HEK293T (cell line): ENCODE data around the gene ARPC5.

Experiments used
- CTCF ChIA-PET: fragments of 350-600 bp; formaldehyde crosslinking; extraction: SDS; loops from one replicate; lab custom pipeline; 2021; ENCODE audit warnings: antibody characterized with exemption, inconsistent platforms; lab: Yijun Ruan, JAX
- POLR2A ChIA-PET: fragments of 350-600 bp; formaldehyde crosslinking; extraction: SDS; loops from one replicate; lab custom pipeline; 2020; ENCODE audit warnings: antibody characterized with exemption, inconsistent platforms; lab: Yijun Ruan, JAX
- DNase-seq: peaks from one replicate; pipeline ENCODE4 v3.0.0; 2012; ENCODE audit warnings: mixed read lengths; ENCODE audit errors: extremely low spot score
- ARNT ChIP-seq: fragments of 450-650 bp; IDR thresholded peaks from 2 replicates; pipeline ENCODE4 v1.6.1; 2017; ENCODE audit warnings: mild to moderate bottlenecking
- BHLHE40 ChIP-seq: fragments of 450-650 bp; IDR thresholded peaks from 2 replicates; pipeline ENCODE4 v1.6.1; 2016; ENCODE audit warnings: mild to moderate bottlenecking, moderate library complexity, borderline replicate concordance
- CTBP1 ChIP-seq: fragments of 450-650 bp; IDR thresholded peaks from 2 replicates; pipeline ENCODE4 v1.6.1; 2016; ENCODE audit warnings: borderline replicate concordance
- ELF4 ChIP-seq: fragments of 450-650 bp; IDR thresholded peaks from 2 replicates; pipeline ENCODE4 v1.6.1; 2017; ENCODE audit warnings: antibody characterized with exemption
- FOXA1 ChIP-seq: fragments of 450-650 bp; IDR thresholded peaks from 2 replicates; pipeline ENCODE4 v1.6.1; 2016; ENCODE audit warnings: mild to moderate bottlenecking
- FOXK2 ChIP-seq: fragments of 450-650 bp; IDR thresholded peaks from 2 replicates; pipeline ENCODE4 v1.6.1; 2016; ENCODE audit warnings: mild to moderate bottlenecking
- FOXM1 ChIP-seq: fragments of 450-650 bp; IDR thresholded peaks from 2 replicates; pipeline ENCODE4 v1.6.1; 2017; ENCODE audit warnings: mild to moderate bottlenecking, borderline replicate concordance
- HDGF ChIP-seq: fragments of 450-650 bp; IDR thresholded peaks from 2 replicates; pipeline ENCODE4 v1.6.1; 2017; ENCODE audit warnings: antibody characterized with exemption, borderline replicate concordance
- L3MBTL2 ChIP-seq: fragments of 450-650 bp; conservative IDR thresholded peaks from 2 replicates; pipeline ENCODE4 v1.6.1; 2016; ENCODE audit warnings: mild to moderate bottlenecking
- LEF1 ChIP-seq: fragments of 450-650 bp; IDR thresholded peaks from 2 replicates; pipeline ENCODE4 v1.6.1; 2017; ENCODE audit warnings: mild to moderate bottlenecking, borderline replicate concordance
- NFRKB ChIP-seq: fragments of 450-650 bp; IDR thresholded peaks from 2 replicates; pipeline ENCODE4 v1.6.1; 2016; ENCODE audit warnings: mild to moderate bottlenecking, moderate library complexity
- PKNOX1 ChIP-seq: fragments of 450-650 bp; IDR thresholded peaks from 2 replicates; pipeline ENCODE4 v1.6.1; 2016
- SP1 ChIP-seq: fragments of 450-650 bp; IDR thresholded peaks from 2 replicates; pipeline ENCODE4 v1.6.1; 2017
- SUZ12 ChIP-seq: fragments of 450-650 bp; IDR thresholded peaks from 2 replicates; pipeline ENCODE4 v1.6.1; 2016; ENCODE audit warnings: mild to moderate bottlenecking
- TARDBP ChIP-seq: fragments of 450-650 bp; IDR thresholded peaks from 2 replicates; pipeline ENCODE4 v1.6.1; 2016
- ZNF384 ChIP-seq: fragments of 450-650 bp; IDR thresholded peaks from 2 replicates; pipeline ENCODE4 v1.6.1; 2016

The ARPC5 gene

GRCh38 chr1:183596500-183596899 lies 39.1 kb downstream of the ARPC5 start:
- DNase-seq: no peak
- TF ChIP-seq SUZ12 (no peak), FOXK2 (no peak), BHLHE40 (no peak), L3MBTL2 (no peak), ELF4 (no peak), FOXA1 (no peak), ARNT (no peak), NFRKB (no peak), ZNF384 (no peak), PKNOX1 (no peak), LEF1 (no peak), CTBP1 (no peak), FOXM1 (no peak), TARDBP (no peak), SP1 (no peak)
- CTCF ChIA-PET: no interaction called here
- POLR2A ChIA-PET: no interaction called here

GRCh38 chr1:183595537-183595936 lies 40.0 kb downstream of the ARPC5 start:
- CTCF ChIA-PET: no interaction called here
- TF ChIP-seq ELF4 (no peak), PKNOX1 (no peak), BHLHE40 (no peak), LEF1 (no peak), SP1 (no peak), L3MBTL2 (no peak), HDGF (no peak), ARNT (no peak), NFRKB (no peak), FOXK2 (no peak)
- POLR2A ChIA-PET: no interaction called here
- DNase-seq: no peak

- POLR2A ChIA-PET: no interaction called here
- no peak for TF ChIP-seq TARDBP
- no peak for TF ChIP-seq FOXK2
- no peak for TF ChIP-seq FOXM1
- TF ChIP-seq HDGF: no peak
- no peak for TF ChIP-seq FOXA1
- TF ChIP-seq NFRKB: no peak
- TF ChIP-seq ELF4: no peak
- TF ChIP-seq L3MBTL2: no peak
- no peak for TF ChIP-seq LEF1
- TF ChIP-seq BHLHE40: no peak
- no peak for TF ChIP-seq SUZ12
- no peak for DNase-seq
- CTCF ChIA-PET: no interaction called here
Measured at GRCh38 chr1:183593356-183593755, 42.2 kb downstream of the ARPC5 start.

DNA sequence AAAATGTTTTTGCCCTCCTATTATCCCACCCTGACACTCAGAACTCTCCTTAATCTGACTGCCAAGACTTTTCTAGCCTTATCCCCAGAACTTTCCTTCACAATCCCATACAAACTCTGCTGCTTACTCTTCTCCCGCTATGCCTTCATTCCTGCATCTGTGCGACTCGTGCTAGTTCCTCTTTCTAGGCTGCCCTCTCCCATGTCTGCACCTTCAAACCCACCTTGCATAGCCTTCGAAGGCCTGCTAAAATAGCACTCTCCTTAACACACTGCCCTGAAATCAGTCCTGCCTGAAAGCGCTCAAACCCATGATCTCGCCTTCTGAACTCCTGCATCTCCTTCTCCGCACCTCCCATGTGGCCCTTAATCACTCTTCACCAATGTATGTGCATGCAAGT lies 42.9 kb downstream of the ARPC5 start:
- POLR2A ChIA-PET: no interaction called here
- DNase-seq: no peak
- CTCF ChIA-PET: no interaction called here
- TF ChIP-seq FOXA1 (no peak), HDGF (no peak), TARDBP (no peak), ARNT (no peak), FOXM1 (no peak), BHLHE40 (no peak)

DNA sequence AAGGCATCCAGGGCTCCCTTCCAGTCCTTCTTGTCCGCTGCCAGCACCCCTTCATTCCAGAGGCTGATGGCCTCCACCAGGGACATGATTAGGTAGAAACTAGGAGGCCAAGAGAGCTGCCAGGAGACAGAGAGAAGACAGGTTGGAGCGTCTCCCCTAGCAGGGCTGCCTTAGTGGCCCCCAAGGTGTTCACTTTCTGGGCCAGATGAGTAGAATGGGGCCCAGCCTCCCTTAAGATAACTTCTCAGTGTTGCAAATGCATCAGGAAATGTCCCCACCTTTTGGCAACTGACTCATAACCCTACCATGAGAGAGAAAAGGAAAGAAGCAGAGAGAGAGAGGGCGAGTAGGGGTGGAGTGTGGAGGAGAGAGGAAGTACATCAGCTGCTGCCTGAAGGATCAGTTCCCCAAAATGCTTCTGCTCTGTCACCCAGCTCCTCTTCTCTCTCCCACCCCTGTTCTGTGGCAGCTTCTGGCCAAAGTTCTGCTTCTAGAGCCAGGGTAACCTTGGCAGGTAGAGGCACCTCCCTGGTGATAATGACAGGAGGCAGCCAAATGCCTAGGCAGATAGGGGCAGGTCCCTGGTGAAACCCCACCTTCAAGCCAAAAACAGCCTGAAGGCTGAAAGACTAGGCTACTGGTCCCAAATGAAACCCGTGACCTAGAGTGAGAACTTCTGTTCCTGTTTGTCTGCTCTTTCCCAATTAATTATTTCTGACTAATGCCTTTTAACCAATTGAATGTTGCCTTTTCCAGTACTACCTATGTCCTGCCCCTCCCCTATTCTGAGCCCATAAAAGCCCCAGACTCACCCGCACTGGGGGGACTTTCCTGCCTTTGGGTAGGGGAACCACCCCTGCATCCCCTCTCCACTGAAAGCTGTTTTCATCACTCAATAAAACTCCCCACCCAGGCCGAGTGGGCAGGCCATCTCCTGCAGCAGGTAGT lies 45.1 kb downstream of the ARPC5 start, which contains the start of gene NCF2:
Gene NCF2, minus strand, starts transcription at position 216 of the 948 bp plus-strand sequence. Its CDS starts 130 bp downstream, at position 86.
- no peak for DNase-seq
- ChIA-PET CTCF (no interaction called here), POLR2A (no interaction called here)
- no peak for TF ChIP-seq SUZ12
- no peak for TF ChIP-seq TARDBP
- no peak for TF ChIP-seq LEF1
- TF ChIP-seq ELF4: no peak
- TF ChIP-seq ZNF384: no peak
- TF ChIP-seq HDGF: no peak
- no peak for TF ChIP-seq PKNOX1
- TF ChIP-seq FOXK2: no peak
- no peak for TF ChIP-seq NFRKB
- TF ChIP-seq ARNT: no peak
- no peak for TF ChIP-seq L3MBTL2
- TF ChIP-seq SP1: no peak
- TF ChIP-seq FOXA1: no peak
- no peak for TF ChIP-seq FOXM1
- TF ChIP-seq BHLHE40: no peak
- TF ChIP-seq CTBP1: no peak

GRCh38 chr1:183589874-183590243 lies 45.7 kb downstream of the ARPC5 start:
- CTCF ChIA-PET: no interaction called here
- no peak for DNase-seq
- TF ChIP-seq SP1: no peak
- no peak for TF ChIP-seq SUZ12
- no peak for TF ChIP-seq ELF4
- TF ChIP-seq NFRKB: no peak
- no peak for TF ChIP-seq FOXA1
- TF ChIP-seq L3MBTL2: no peak
- no peak for TF ChIP-seq FOXM1
- TF ChIP-seq FOXK2: no peak
- no peak for TF ChIP-seq TARDBP
- TF ChIP-seq HDGF: no peak
- no peak for TF ChIP-seq LEF1
- no peak for TF ChIP-seq BHLHE40
- POLR2A ChIA-PET: no interaction called here
